ENCODE data around the gene PTGER4.

DNA sequence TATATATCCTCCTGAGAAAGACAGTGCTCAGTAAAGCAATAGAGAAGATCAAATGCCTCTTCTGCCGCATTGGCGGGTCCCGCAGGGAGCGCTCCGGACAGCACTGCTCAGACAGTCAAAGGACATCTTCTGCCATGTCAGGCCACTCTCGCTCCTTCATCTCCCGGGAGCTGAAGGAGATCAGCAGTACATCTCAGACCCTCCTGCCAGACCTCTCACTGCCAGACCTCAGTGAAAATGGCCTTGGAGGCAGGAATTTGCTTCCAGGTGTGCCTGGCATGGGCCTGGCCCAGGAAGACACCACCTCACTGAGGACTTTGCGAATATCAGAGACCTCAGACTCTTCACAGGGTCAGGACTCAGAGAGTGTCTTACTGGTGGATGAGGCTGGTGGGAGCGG, 12.2 kb downstream of the PTGER4 start:
- no peak for TF ChIP-seq POLR2AphosphoS5 (IDR thresholded peaks at IDR 0.05; ENCODE audit: insufficient read depth in 1 of 2, low read depth in 1 of 2)
- TF ChIP-seq, protein P1, sequence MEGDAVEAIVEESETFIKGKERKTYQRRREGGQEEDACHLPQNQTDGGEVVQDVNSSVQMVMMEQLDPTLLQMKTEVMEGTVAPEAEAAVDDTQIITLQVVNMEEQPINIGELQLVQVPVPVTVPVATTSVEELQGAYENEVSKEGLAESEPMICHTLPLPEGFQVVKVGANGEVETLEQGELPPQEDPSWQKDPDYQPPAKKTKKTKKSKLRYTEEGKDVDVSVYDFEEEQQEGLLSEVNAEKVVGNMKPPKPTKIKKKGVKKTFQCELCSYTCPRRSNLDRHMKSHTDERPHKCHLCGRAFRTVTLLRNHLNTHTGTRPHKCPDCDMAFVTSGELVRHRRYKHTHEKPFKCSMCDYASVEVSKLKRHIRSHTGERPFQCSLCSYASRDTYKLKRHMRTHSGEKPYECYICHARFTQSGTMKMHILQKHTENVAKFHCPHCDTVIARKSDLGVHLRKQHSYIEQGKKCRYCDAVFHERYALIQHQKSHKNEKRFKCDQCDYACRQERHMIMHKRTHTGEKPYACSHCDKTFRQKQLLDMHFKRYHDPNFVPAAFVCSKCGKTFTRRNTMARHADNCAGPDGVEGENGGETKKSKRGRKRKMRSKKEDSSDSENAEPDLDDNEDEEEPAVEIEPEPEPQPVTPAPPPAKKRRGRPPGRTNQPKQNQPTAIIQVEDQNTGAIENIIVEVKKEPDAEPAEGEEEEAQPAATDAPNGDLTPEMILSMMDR (IDR thresholded peaks at IDR 0.05): no peak
- no peak for TF ChIP-seq POLR2A (IDR thresholded peaks at IDR 0.05)
